DOHH2 (cell line): ENCODE results near the gene ARHGAP22.

Experiments used
- EZH2phosphoT487 ChIP-seq: fragments of 200-600 bp; sonication (generic); IDR thresholded peaks from 2 replicates; pipeline ENCODE4 v1.6.1; 2017; ENCODE audit warnings: borderline replicate concordance, mild to moderate bottlenecking, antibody characterized with exemption, low read length, moderate library complexity, mixed read lengths
- TF ChIP-seq, protein P1 (sequence below): fragments of 200-600 bp; sonication (generic); IDR thresholded peaks from one replicate; pipeline ENCODE4 v1.5.1; 2014; ENCODE audit warnings: antibody characterized with exemption, mild to moderate bottlenecking, low read depth, low read length; ENCODE audit not compliant: poor library complexity, severe bottlenecking

- TF ChIP-seq, protein P1, sequence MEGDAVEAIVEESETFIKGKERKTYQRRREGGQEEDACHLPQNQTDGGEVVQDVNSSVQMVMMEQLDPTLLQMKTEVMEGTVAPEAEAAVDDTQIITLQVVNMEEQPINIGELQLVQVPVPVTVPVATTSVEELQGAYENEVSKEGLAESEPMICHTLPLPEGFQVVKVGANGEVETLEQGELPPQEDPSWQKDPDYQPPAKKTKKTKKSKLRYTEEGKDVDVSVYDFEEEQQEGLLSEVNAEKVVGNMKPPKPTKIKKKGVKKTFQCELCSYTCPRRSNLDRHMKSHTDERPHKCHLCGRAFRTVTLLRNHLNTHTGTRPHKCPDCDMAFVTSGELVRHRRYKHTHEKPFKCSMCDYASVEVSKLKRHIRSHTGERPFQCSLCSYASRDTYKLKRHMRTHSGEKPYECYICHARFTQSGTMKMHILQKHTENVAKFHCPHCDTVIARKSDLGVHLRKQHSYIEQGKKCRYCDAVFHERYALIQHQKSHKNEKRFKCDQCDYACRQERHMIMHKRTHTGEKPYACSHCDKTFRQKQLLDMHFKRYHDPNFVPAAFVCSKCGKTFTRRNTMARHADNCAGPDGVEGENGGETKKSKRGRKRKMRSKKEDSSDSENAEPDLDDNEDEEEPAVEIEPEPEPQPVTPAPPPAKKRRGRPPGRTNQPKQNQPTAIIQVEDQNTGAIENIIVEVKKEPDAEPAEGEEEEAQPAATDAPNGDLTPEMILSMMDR: no peak
- TF ChIP-seq EZH2phosphoT487: no peak
Measured at GRCh38 chr10:48520594-48520993, 84.3 kb downstream of the ARHGAP22 start.
